NCI-H446 (cell line): ENCODE results near the gene MCF2L2.

ENCODE experiments used
- DNase-seq, 2 experiments: peaks; one replicate each; lab custom pipeline; 2025; lab: John Stamatoyannopoulos, UW

The MCF2L2 gene

GRCh38 chr3:183163563-183163962 is 264.9 kb downstream of the MCF2L2 start:
- DNase-seq: no peak

GRCh38 chr3:183161552-183162336 is 266.7 kb downstream of the MCF2L2 start:
- DNase-seq: no peak

GRCh38 chr3:183160616-183161015 is 267.8 kb downstream of the MCF2L2 start:
- DNase-seq: no peak

GRCh38 chr3:183159333-183159732 is 269.1 kb downstream of the MCF2L2 start:
- no peak for DNase-seq

- no peak for DNase-seq
These were observed 269.8 kb downstream of the MCF2L2 start for GRCh38 chr3:183158551-183159006.

- DNase-seq: no peak
These were observed 270.3 kb downstream of the MCF2L2 start for GRCh38 chr3:183158113-183158512.

- no peak for DNase-seq
These were observed 272.2 kb downstream of the MCF2L2 start for GRCh38 chr3:183156266-183156665.

GRCh38 chr3:183155499-183155898 is 272.9 kb downstream of the MCF2L2 start:
- no peak for DNase-seq

GRCh38 chr3:183153210-183153950 is 275.0 kb downstream of the MCF2L2 start:
- DNase-seq: no peak

GRCh38 chr3:183151821-183152351 is 276.5 kb downstream of the MCF2L2 start:
- no peak for DNase-seq

GRCh38 chr3:183151086-183151485 is 277.3 kb downstream of the MCF2L2 start:
- no peak for DNase-seq

GRCh38 chr3:183149915-183150750 is 278.3 kb downstream of the MCF2L2 start:
- DNase-seq: no peak

- no peak for DNase-seq
These were observed 280.4 kb downstream of the MCF2L2 start for GRCh38 chr3:183148056-183148455.

- DNase-seq: no peak
These were observed 284.1 kb downstream of the MCF2L2 start for GRCh38 chr3:183144363-183144762.

- DNase-seq: no peak
These were observed 286.2 kb downstream of the MCF2L2 start for GRCh38 chr3:183142199-183142598.

- no peak for DNase-seq
These were observed 293.6 kb downstream of the MCF2L2 start for GRCh38 chr3:183134844-183135243.

GRCh38 chr3:183132409-183132808 is 296.0 kb downstream of the MCF2L2 start:
- DNase-seq: no peak

- DNase-seq: no peak
These were observed 296.7 kb downstream of the MCF2L2 start for GRCh38 chr3:183131735-183132134.

GRCh38 chr3:183131186-183131725 is 297.2 kb downstream of the MCF2L2 start:
- no peak for DNase-seq

GRCh38 chr3:183129243-183129642 is 299.2 kb downstream of the MCF2L2 start:
- no peak for DNase-seq

- DNase-seq: no peak
These were observed 299.7 kb downstream of the MCF2L2 start for GRCh38 chr3:183128709-183129108.
